HepG2 (cell line): ENCODE measurements around the gene ZNF148. TPM values are rescaled to one million over a fixed set of nuclear protein-coding genes. Genes with fewer than 3 reads are reported as not detected.

Experiments used
- ARID5B ChIP-seq: IDR thresholded peaks from 2 replicates; pipeline ENCODE4 v1.4.0; 2020; ENCODE audit warnings: mild to moderate bottlenecking, missing genetic modification reagents
- EZH2 ChIP-seq: conservative IDR thresholded peaks from 2 replicates; pipeline ENCODE4 v1.6.1; 2012; ENCODE audit warnings: mild to moderate bottlenecking, low read depth, low read length, moderate library complexity
- HNRNPL ChIP-seq: fragments of 200-400 bp; formaldehyde crosslinking; IDR thresholded peaks from 2 replicates; pipeline ENCODE4 v1.6.1; 2017; ENCODE audit warnings: mild to moderate bottlenecking, low read depth, low read length
- MBNL3 ChIP-seq: fragments of 250-450 bp; sonication (Bioruptor Pico); conservative IDR thresholded peaks from 2 replicates; pipeline ENCODE4 v1.8.0; 2022; ENCODE audit warnings: mild to moderate bottlenecking, inconsistent platforms
- MTA3 ChIP-seq: sonication (generic); formaldehyde crosslinking; IDR thresholded peaks from 2 replicates; pipeline ENCODE4 v1.4.0; 2020; ENCODE audit warnings: missing genetic modification reagents
- NFIB ChIP-seq: sonication (generic); formaldehyde crosslinking; IDR thresholded peaks from 2 replicates; pipeline ENCODE4 v1.9.0; 2021; ENCODE audit warnings: missing genetic modification reagents, mild to moderate bottlenecking, borderline replicate concordance
- THAP7 ChIP-seq: sonication (generic); formaldehyde crosslinking; IDR thresholded peaks from 2 replicates; pipeline ENCODE4 v1.8.1; 2023; ENCODE audit warnings: mild to moderate bottlenecking, missing genetic modification reagents
- ZNF34 ChIP-seq: sonication (generic); formaldehyde crosslinking; IDR thresholded peaks from 2 replicates; pipeline ENCODE4 v1.4.0; 2020; ENCODE audit warnings: mild to moderate bottlenecking, missing genetic modification reagents, borderline replicate concordance
- ZNF503 ChIP-seq: sonication (generic); formaldehyde crosslinking; IDR thresholded peaks from 2 replicates; pipeline ENCODE4 v1.4.0; 2020; ENCODE audit warnings: missing genetic modification reagents
- ZNF543 ChIP-seq: sonication (generic); formaldehyde crosslinking; IDR thresholded peaks from 2 replicates; pipeline ENCODE4 v1.4.0; 2020; ENCODE audit warnings: mild to moderate bottlenecking, missing genetic modification reagents
- ZNF567 ChIP-seq: sonication (generic); formaldehyde crosslinking; IDR thresholded peaks from 2 replicates; pipeline ENCODE4 v1.8.1; 2023; ENCODE audit warnings: mild to moderate bottlenecking, missing genetic modification reagents, borderline replicate concordance
- ZNF773 ChIP-seq: sonication (generic); formaldehyde crosslinking; IDR thresholded peaks from 2 replicates; pipeline ENCODE4 v1.4.0; 2020; ENCODE audit warnings: missing genetic modification reagents, borderline replicate concordance
- polyA plus RNA-seq, 8 experiments: library from polyadenylated mRNA; depleted of rRNA in 3 of 8; stranded (reverse) in 7 of 8; unstranded in 1 of 8; fragments of >200 nt; fragmentation: Illumina TruSeq in 4 of 8; extraction: Trizol in 4 of 8; gene quantifications; 2 replicates each; pipeline versions ENCODE4 v1.2.1 to v1.2.3, GENCODE V29; 2011 to 2016; ENCODE audit warnings: low read depth in 4 of 8, missing spikeins in 1 of 8, mixed read lengths in 1 of 8; ENCODE audit not compliant: insufficient read depth in 1 of 8
- total RNA-seq, 5 experiments: library from RNA; depleted of rRNA; stranded (reverse); fragments of >200 nt; fragmentation: Illumina TruSeq; extraction: Trizol; gene quantifications; 2 replicates each; pipeline ENCODE4 v1.2.3, GENCODE V29; 2016; ENCODE audit warnings: low read depth in 1 of 5
- TF ChIP-seq, protein P1 (sequence below): sonication (generic); formaldehyde crosslinking; IDR thresholded peaks from 2 replicates; pipeline ENCODE4 v1.4.0; 2020; ENCODE audit warnings: missing genetic modification reagents

ZNF148 gene
- total and polyA plus RNA-seq, 2 of the 13 experiments (the other 11 are each of a cell fraction or from before 2014, with no cell fraction given): 10.6 to 36.1 TPM

DNA sequence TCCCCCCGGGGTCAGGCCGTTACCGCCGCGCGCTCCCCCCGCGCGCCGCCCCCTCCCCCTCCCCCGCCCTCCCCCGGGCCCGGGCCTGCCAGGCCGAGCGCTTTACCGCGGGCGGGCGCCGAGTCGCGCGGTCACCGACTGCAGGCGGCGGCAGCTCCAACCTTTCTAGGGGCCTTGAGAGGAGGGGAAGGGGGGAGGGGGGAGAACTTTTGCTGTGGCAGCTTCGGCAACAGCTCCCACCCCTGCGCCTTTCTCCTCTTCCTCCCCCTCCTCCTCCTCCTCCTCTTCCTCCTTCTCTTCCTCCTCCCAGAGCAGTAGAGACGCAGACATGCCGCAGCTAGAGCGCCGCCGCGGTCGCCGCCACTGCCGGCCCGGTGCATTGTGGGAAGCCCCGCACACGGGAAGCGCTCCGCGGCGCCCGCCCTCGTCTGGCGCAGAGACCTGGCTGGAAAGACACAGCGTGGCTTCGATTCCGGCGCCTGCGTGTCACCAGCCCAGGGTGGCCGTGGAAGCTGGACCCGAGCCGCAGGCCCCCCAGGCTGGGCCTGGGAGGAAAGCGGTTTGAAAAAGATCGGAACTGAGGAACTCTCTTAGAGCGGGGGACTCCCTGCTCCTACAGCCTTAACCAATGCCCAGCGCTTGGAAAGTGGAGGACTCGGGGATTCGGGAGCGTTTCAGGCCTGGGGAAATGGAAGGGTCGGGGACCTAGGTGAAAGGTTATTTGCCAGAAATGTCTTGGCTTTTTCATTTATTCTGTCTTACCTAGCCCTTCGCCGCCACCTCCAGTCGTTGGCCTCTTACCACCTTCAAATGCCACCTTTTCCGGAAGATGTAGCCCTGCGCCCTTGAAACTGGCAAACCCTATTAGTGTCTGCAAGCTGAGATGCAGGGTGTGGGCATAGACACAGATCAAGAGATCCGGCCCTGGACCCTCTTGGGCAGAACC lies at the start of gene ZNF148 (continued):
- TF ChIP-seq ZNF503 (no peak), ARID5B (CRISPR knock-in tag) (peak; percentile 59; the same call in 1 of the 2 replicates), ZNF567 (CRISPR knock-in tag) (no peak), NFIB (no peak), EZH2 (no peak), THAP7 (CRISPR knock-in tag) (peak; percentile 76; the same call in 1 of the 2 replicates), MTA3 (CRISPR knock-in tag) (no peak), ZNF543 (peak; percentile 84), HNRNPL (peak; percentile 69; the same call in 1 of the 2 replicates), ZNF773 (CRISPR knock-in tag) (no peak), ZNF34 (CRISPR knock-in tag) (0 out of 2 replicates have a peak, but pooled peaks have one; percentile 15), MBNL3 (CRISPR knock-in tag) (no peak)
- TF ChIP-seq, protein P1, sequence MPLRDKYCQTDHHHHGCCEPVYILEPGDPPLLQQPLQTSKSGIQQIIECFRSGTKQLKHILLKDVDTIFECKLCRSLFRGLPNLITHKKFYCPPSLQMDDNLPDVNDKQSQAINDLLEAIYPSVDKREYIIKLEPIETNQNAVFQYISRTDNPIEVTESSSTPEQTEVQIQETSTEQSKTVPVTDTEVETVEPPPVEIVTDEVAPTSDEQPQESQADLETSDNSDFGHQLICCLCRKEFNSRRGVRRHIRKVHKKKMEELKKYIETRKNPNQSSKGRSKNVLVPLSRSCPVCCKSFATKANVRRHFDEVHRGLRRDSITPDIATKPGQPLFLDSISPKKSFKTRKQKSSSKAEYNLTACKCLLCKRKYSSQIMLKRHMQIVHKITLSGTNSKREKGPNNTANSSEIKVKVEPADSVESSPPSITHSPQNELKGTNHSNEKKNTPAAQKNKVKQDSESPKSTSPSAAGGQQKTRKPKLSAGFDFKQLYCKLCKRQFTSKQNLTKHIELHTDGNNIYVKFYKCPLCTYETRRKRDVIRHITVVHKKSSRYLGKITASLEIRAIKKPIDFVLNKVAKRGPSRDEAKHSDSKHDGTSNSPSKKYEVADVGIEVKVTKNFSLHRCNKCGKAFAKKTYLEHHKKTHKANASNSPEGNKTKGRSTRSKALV (CRISPR knock-in tag): peak; percentile 56
